Mammary epithelial cell (primary cell): ENCODE measurements around the gene USP26.

Experiments
- EZH2 ChIP-seq: IDR thresholded peaks from 2 replicates; pipeline ENCODE4 v1.6.1; 2012; ENCODE audit warnings: low read length, inconsistent platforms, borderline replicate concordance
- TF ChIP-seq, protein P1 (sequence below), 2 donors: IDR thresholded peaks in 1 of 2; conservative IDR thresholded peaks in 1 of 2; 2 replicates each; pipeline ENCODE4 v1.5.1; 2011 to 2012; ENCODE audit warnings: inconsistent platforms in 2 of 2, low read length in 2 of 2, mild to moderate bottlenecking in 2 of 2, control low read depth in 1 of 2, low read depth in 1 of 2; ENCODE audit not compliant: insufficient read depth in 1 of 2; ENCODE audit errors: extremely low read depth in 1 of 2

DNA sequence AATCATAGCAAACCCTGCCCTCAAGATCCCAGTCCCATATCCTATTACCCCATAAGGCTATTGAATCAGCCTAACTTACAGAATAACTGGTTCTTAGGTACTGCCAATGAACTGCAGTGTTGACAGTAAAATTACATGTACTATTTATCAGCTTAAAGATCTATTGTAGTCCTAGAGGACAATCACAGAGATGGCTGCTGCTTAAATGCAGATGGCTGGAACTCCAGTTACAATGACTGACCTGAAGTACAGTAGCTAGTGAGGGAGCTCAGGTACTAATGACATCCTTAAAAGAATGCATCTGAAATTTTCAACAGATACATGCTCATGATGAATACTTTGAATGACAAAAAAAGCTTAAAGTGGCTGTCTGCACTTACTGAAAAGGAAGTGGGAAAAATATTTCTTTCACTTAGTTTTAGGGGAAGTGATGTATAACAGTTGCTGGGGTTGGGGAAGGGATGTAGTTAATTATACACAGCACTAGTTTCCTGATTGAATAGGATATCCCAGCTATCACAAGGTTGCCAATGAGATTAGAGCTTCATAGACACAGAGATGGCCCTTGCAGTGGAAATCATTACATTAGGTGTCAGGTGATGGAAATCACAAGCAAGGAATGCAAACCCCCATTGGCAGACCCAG, 42.0 kb downstream of the USP26 start:
- TF ChIP-seq, protein P1, sequence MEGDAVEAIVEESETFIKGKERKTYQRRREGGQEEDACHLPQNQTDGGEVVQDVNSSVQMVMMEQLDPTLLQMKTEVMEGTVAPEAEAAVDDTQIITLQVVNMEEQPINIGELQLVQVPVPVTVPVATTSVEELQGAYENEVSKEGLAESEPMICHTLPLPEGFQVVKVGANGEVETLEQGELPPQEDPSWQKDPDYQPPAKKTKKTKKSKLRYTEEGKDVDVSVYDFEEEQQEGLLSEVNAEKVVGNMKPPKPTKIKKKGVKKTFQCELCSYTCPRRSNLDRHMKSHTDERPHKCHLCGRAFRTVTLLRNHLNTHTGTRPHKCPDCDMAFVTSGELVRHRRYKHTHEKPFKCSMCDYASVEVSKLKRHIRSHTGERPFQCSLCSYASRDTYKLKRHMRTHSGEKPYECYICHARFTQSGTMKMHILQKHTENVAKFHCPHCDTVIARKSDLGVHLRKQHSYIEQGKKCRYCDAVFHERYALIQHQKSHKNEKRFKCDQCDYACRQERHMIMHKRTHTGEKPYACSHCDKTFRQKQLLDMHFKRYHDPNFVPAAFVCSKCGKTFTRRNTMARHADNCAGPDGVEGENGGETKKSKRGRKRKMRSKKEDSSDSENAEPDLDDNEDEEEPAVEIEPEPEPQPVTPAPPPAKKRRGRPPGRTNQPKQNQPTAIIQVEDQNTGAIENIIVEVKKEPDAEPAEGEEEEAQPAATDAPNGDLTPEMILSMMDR (conservative IDR thresholded peaks at IDR 0.05 in 1 of 2, IDR thresholded peaks at IDR 0.05 in 1 of 2; ENCODE audit: extremely low read depth in 1 of 2, insufficient read depth in 1 of 2, low read depth in 1 of 2, low read length in 2 of 2) = no peak
- no peak for TF ChIP-seq EZH2
